ENCODE results near the gene SOD1. TPM values are rescaled to one million over a fixed set of nuclear protein-coding genes. Genes with fewer than 3 reads are reported as not detected.
A peak's percentile ranks its signal among the peaks of the same experiment; 100 is the strongest.

The SOD1 gene
- total RNA-seq (2014; rRNA removed; shearing (Covaris generic); ENCODE audit: low replicate concordance): 275 and 350 TPM in 2 replicates

- H3K4me2 ChIP-seq (ENCODE audit: low read depth, low read length, poor library complexity, severe bottlenecking): peak within 1 kb of the TSS; percentile 96
- H3K9ac ChIP-seq (ENCODE audit: low read length): peak within 1 kb of the TSS; percentile 82
- H3K4me3 ChIP-seq (ENCODE audit: low read length): peak within 1 kb of the TSS; percentile 97
- peak within 1 kb of the TSS; percentile 71 for H3K27ac ChIP-seq (ENCODE audit: low read length)
- H4K20me1 ChIP-seq (ENCODE audit: insufficient read depth, low read depth, low read length): peaks cover 33% of the 10 kb centered on the region
- peaks cover 45% of the 10 kb centered on the region for H3K79me2 ChIP-seq (ENCODE audit: low read length)
- peaks cover 46% of the 10 kb centered on the region for H3K4me1 ChIP-seq (ENCODE audit: low read length)
- no peaks in the 10 kb centered on the region for H3K9me3 ChIP-seq (ENCODE audit: low read length)
- peaks cover 21% of the 10 kb centered on the region for H3K36me3 ChIP-seq (ENCODE audit: insufficient read depth, low read length)
- peak; percentile 99 for DNase-seq
- H3K9me2 ChIP-seq (replicated peaks; ENCODE audit: insufficient read depth, low read length): no peaks in the 10 kb centered on the region
- peak within 1 kb of the TSS; percentile 95 for H2AFZ ChIP-seq (ENCODE audit: low read length)
- H3K27me3 ChIP-seq (ENCODE audit: low read length): no peaks in the 10 kb centered on the region
Measured at GRCh38 chr21:31659536-31660258, at the start of gene SOD1. SOD1 (plus strand) TSS chr21:31659693; CDS start chr21:31659770, 77 bp downstream.

GRCh38 chr21:31611445-31611844 lies 48.0 kb upstream of the SOD1 start:
- H3K27me3 ChIP-seq (ENCODE audit: low read length): no peaks in the 10 kb centered on the region
- H3K9me2 ChIP-seq (replicated peaks; ENCODE audit: insufficient read depth, low read length): no peaks in the 10 kb centered on the region
- no peak overlapping the region for H3K27ac ChIP-seq (ENCODE audit: low read length)
- no peak overlapping the region for H3K4me3 ChIP-seq (ENCODE audit: low read length)
- H3K79me2 ChIP-seq (ENCODE audit: low read length): no peaks in the 10 kb centered on the region
- H3K9ac ChIP-seq (ENCODE audit: low read length): no peak overlapping the region
- DNase-seq: no peak
- no peaks in the 10 kb centered on the region for H3K36me3 ChIP-seq (ENCODE audit: insufficient read depth, low read length)
- H3K4me1 ChIP-seq (ENCODE audit: low read length): no peaks in the 10 kb centered on the region; the same call in 1 of the 2 replicates
- no peak overlapping the region for H3K4me2 ChIP-seq (ENCODE audit: low read depth, low read length, poor library complexity, severe bottlenecking)
- no peak overlapping the region for H2AFZ ChIP-seq (ENCODE audit: low read length)
- H4K20me1 ChIP-seq (ENCODE audit: insufficient read depth, low read depth, low read length): no peaks in the 10 kb centered on the region
- H3K9me3 ChIP-seq (ENCODE audit: low read length): no peaks in the 10 kb centered on the region

- Histone ChIP-seq H3K79me2 (ENCODE audit: low read length) (no peaks in the 10 kb centered on the region), H2AFZ (ENCODE audit: low read length) (no peak overlapping the region), H3K9me2 (replicated peaks; ENCODE audit: insufficient read depth, low read length) (no peaks in the 10 kb centered on the region)
Measured at GRCh38 chr21:31612894-31613785, 46.4 kb upstream of the SOD1 start.

GRCh38 chr21:31614705-31615104 lies 44.8 kb upstream of the SOD1 start:
- no peak for DNase-seq
- Histone ChIP-seq H3K79me2 (ENCODE audit: low read length) (no peaks in the 10 kb centered on the region), H2AFZ (ENCODE audit: low read length) (no peak overlapping the region), H4K20me1 (ENCODE audit: insufficient read depth, low read depth, low read length) (no peaks in the 10 kb centered on the region), H3K9me3 (ENCODE audit: low read length) (no peaks in the 10 kb centered on the region), H3K36me3 (ENCODE audit: insufficient read depth, low read length) (no peaks in the 10 kb centered on the region), H3K9ac (ENCODE audit: low read length) (no peak overlapping the region), H3K4me1 (ENCODE audit: low read length) (no peaks in the 10 kb centered on the region), H3K27me3 (ENCODE audit: low read length) (no peaks in the 10 kb centered on the region), H3K4me3 (ENCODE audit: low read length) (no peak overlapping the region), H3K4me2 (ENCODE audit: low read depth, low read length, poor library complexity, severe bottlenecking) (no peak overlapping the region), H3K27ac (ENCODE audit: low read length) (no peak overlapping the region), H3K9me2 (replicated peaks; ENCODE audit: insufficient read depth, low read length) (no peaks in the 10 kb centered on the region)

More at GRCh38 chr21:31612894-31613785, 46.4 kb upstream of the SOD1 start:
- DNase-seq: no peak
- Histone ChIP-seq H3K4me3 (ENCODE audit: low read length) (no peak overlapping the region), H3K4me1 (ENCODE audit: low read length) (no peaks in the 10 kb centered on the region; the same call in 1 of the 2 replicates), H3K9me3 (ENCODE audit: low read length) (no peaks in the 10 kb centered on the region), H3K36me3 (ENCODE audit: insufficient read depth, low read length) (no peaks in the 10 kb centered on the region), H3K27me3 (ENCODE audit: low read length) (no peaks in the 10 kb centered on the region), H3K27ac (ENCODE audit: low read length) (no peak overlapping the region), H4K20me1 (ENCODE audit: insufficient read depth, low read depth, low read length) (no peaks in the 10 kb centered on the region), H3K4me2 (ENCODE audit: low read depth, low read length, poor library complexity, severe bottlenecking) (no peak overlapping the region), H3K9ac (ENCODE audit: low read length) (no peak overlapping the region)

GRCh38 chr21:31616216-31616615 lies 43.3 kb upstream of the SOD1 start:
- H3K4me3 ChIP-seq (ENCODE audit: low read length): no peak overlapping the region
- H3K9me2 ChIP-seq (replicated peaks; ENCODE audit: insufficient read depth, low read length): no peaks in the 10 kb centered on the region
- H3K27ac ChIP-seq (ENCODE audit: low read length): no peak overlapping the region
- H3K4me2 ChIP-seq (ENCODE audit: low read depth, low read length, poor library complexity, severe bottlenecking): no peak overlapping the region
- no peak for DNase-seq
- no peak overlapping the region for H3K9ac ChIP-seq (ENCODE audit: low read length)
- no peaks in the 10 kb centered on the region for H3K9me3 ChIP-seq (ENCODE audit: low read length)
- H3K79me2 ChIP-seq (ENCODE audit: low read length): no peaks in the 10 kb centered on the region
- no peak overlapping the region for H2AFZ ChIP-seq (ENCODE audit: low read length)
- H4K20me1 ChIP-seq (ENCODE audit: insufficient read depth, low read depth, low read length): no peaks in the 10 kb centered on the region
- H3K27me3 ChIP-seq (ENCODE audit: low read length): no peaks in the 10 kb centered on the region
- H3K4me1 ChIP-seq (ENCODE audit: low read length): no peaks in the 10 kb centered on the region
- H3K36me3 ChIP-seq (ENCODE audit: insufficient read depth, low read length): no peaks in the 10 kb centered on the region

GRCh38 chr21:31618696-31619430 lies 40.6 kb upstream of the SOD1 start:
- H4K20me1 ChIP-seq (ENCODE audit: insufficient read depth, low read depth, low read length): no peaks in the 10 kb centered on the region
- H3K27me3 ChIP-seq (ENCODE audit: low read length): no peaks in the 10 kb centered on the region
- no peaks in the 10 kb centered on the region for H3K9me3 ChIP-seq (ENCODE audit: low read length)
- H3K9me2 ChIP-seq (replicated peaks; ENCODE audit: insufficient read depth, low read length): no peaks in the 10 kb centered on the region
- peak; percentile 31 for DNase-seq
- H3K4me2 ChIP-seq (ENCODE audit: low read depth, low read length, poor library complexity, severe bottlenecking): no peak overlapping the region
- no peak overlapping the region for H3K27ac ChIP-seq (ENCODE audit: low read length)
- no peaks in the 10 kb centered on the region for H3K79me2 ChIP-seq (ENCODE audit: low read length)
- H3K36me3 ChIP-seq (ENCODE audit: insufficient read depth, low read length): no peaks in the 10 kb centered on the region
- H3K9ac ChIP-seq (ENCODE audit: low read length): no peak overlapping the region
- H3K4me1 ChIP-seq (ENCODE audit: low read length): no peaks in the 10 kb centered on the region
- no peak overlapping the region for H2AFZ ChIP-seq (ENCODE audit: low read length)
- no peak overlapping the region for H3K4me3 ChIP-seq (ENCODE audit: low read length)

GRCh38 chr21:31622397-31622796 lies 37.1 kb upstream of the SOD1 start:
- no peak overlapping the region for H3K4me3 ChIP-seq (ENCODE audit: low read length)
- no peaks in the 10 kb centered on the region for H3K79me2 ChIP-seq (ENCODE audit: low read length)
- H3K4me2 ChIP-seq (ENCODE audit: low read depth, low read length, poor library complexity, severe bottlenecking): no peak overlapping the region
- H4K20me1 ChIP-seq (ENCODE audit: insufficient read depth, low read depth, low read length): no peaks in the 10 kb centered on the region
- H2AFZ ChIP-seq (ENCODE audit: low read length): no peak overlapping the region
- H3K36me3 ChIP-seq (ENCODE audit: insufficient read depth, low read length): no peaks in the 10 kb centered on the region
- H3K27me3 ChIP-seq (ENCODE audit: low read length): no peaks in the 10 kb centered on the region
- no peak overlapping the region for H3K9ac ChIP-seq (ENCODE audit: low read length)
- no peak for DNase-seq
- H3K4me1 ChIP-seq (ENCODE audit: low read length): no peaks in the 10 kb centered on the region
- no peak overlapping the region for H3K27ac ChIP-seq (ENCODE audit: low read length)
- H3K9me3 ChIP-seq (ENCODE audit: low read length): no peaks in the 10 kb centered on the region
- H3K9me2 ChIP-seq (replicated peaks; ENCODE audit: insufficient read depth, low read length): no peaks in the 10 kb centered on the region

- peak; percentile 69 for DNase-seq
- Histone ChIP-seq H2AFZ (ENCODE audit: low read length) (no peak overlapping the region), H3K27me3 (ENCODE audit: low read length) (no peaks in the 10 kb centered on the region), H3K4me3 (ENCODE audit: low read length) (no peak overlapping the region), H3K4me2 (ENCODE audit: low read depth, low read length, poor library complexity, severe bottlenecking) (no peak overlapping the region), H3K4me1 (ENCODE audit: low read length) (no peaks in the 10 kb centered on the region), H3K9ac (ENCODE audit: low read length) (no peak overlapping the region), H3K79me2 (ENCODE audit: low read length) (no peaks in the 10 kb centered on the region), H3K27ac (ENCODE audit: low read length) (no peak overlapping the region), H3K9me3 (ENCODE audit: low read length) (no peaks in the 10 kb centered on the region), H3K36me3 (ENCODE audit: insufficient read depth, low read length) (no peaks in the 10 kb centered on the region), H3K9me2 (replicated peaks; ENCODE audit: insufficient read depth, low read length) (no peaks in the 10 kb centered on the region), H4K20me1 (ENCODE audit: insufficient read depth, low read depth, low read length) (no peaks in the 10 kb centered on the region)
Measured at GRCh38 chr21:31623664-31624063, 35.8 kb upstream of the SOD1 start.
